HEK293 (cell line): ENCODE data around the gene RECK.
"Not testable (repeated sequence)": the region's sequence is repeated elsewhere in the genome, so short reads cannot be mapped to it uniquely, and the experiment has no call there.

Experiments
- CTCF ChIA-PET: fragments of 350-600 bp; formaldehyde crosslinking; extraction: SDS; loops from one replicate; lab custom pipeline; 2021; ENCODE audit warnings: antibody characterized with exemption; lab: Yijun Ruan, JAX
- POLR2A ChIA-PET: fragments of 300-600 bp; formaldehyde crosslinking; extraction: SDS; loops from one replicate; lab custom pipeline; 2020; ENCODE audit warnings: antibody characterized with exemption, inconsistent platforms; lab: Yijun Ruan, JAX
- H3K27ac ChIP-seq: fragments of 200-500 bp; sonication (Bioruptor generic); 2 replicates; pipeline ENCODE4 v1.5.1; 2014; ENCODE audit warnings: low read depth, low read length, control low read depth, inconsistent platforms; ENCODE audit errors: extremely low read depth
- H3K36me3 ChIP-seq, 2 experiments: fragments of 200-500 bp in 1 of 2; sonication (Bioruptor generic) in 1 of 2; 1 replicate in 1 of 2; 2 replicates in 1 of 2; pipeline ENCODE4 v1.5.1; 2014 to 2017; ENCODE audit warnings: inconsistent platforms in 2 of 2, low read length in 2 of 2; ENCODE audit not compliant: control insufficient read depth in 2 of 2, insufficient read depth in 1 of 2
- H3K4me1 ChIP-seq: fragments of 200-500 bp; sonication (Bioruptor generic); 2 replicates; pipeline ENCODE4 v1.5.1; 2014; ENCODE audit warnings: mild to moderate bottlenecking, low read length, inconsistent platforms; ENCODE audit not compliant: control insufficient read depth, insufficient read depth
- H3K4me3 ChIP-seq: 2 replicates; pipeline ENCODE4 v1.5.1; 2011; ENCODE audit warnings: low read depth, mild to moderate bottlenecking, control low read depth, low read length, moderate library complexity
- H3K9me3 ChIP-seq: fragments of 200-500 bp; sonication (Bioruptor generic); 2 replicates; pipeline ENCODE4 v1.5.1; 2014; ENCODE audit warnings: low read depth, low read length, inconsistent platforms; ENCODE audit not compliant: control insufficient read depth, insufficient read depth
- KLF16 ChIP-seq: fragments of 450-650 bp; formaldehyde crosslinking; IDR thresholded peaks from 2 replicates; pipeline ENCODE4 v1.5.1; 2017; ENCODE audit warnings: missing biosample characterization, missing genetic modification characterization
- KLF9 ChIP-seq: fragments of 450-650 bp; formaldehyde crosslinking; IDR thresholded peaks from 2 replicates; pipeline ENCODE4 v1.5.1; 2016; ENCODE audit warnings: missing biosample characterization, missing genetic modification characterization, low read depth
- OVOL3 ChIP-seq: fragments of 450-650 bp; formaldehyde crosslinking; IDR thresholded peaks from 2 replicates; pipeline ENCODE4 v1.5.1; 2016; ENCODE audit warnings: missing biosample characterization, missing genetic modification characterization
- SETDB1 ChIP-seq: IDR thresholded peaks from one replicate; pipeline ENCODE4 v1.6.1; 2017; ENCODE audit warnings: mild to moderate bottlenecking, low read length, moderate library complexity, mixed read lengths; ENCODE audit not compliant: insufficient read length
- ZBTB17 ChIP-seq: fragments of 450-650 bp; formaldehyde crosslinking; IDR thresholded peaks from 2 replicates; pipeline ENCODE4 v1.5.1; 2016; ENCODE audit warnings: missing biosample characterization, missing genetic modification characterization
- ZBTB7A ChIP-seq: fragments of 450-650 bp; formaldehyde crosslinking; IDR thresholded peaks from 2 replicates; pipeline ENCODE4 v1.5.1; 2016; ENCODE audit warnings: low read depth, missing biosample characterization, missing genetic modification characterization
- ZFP41 ChIP-seq: fragments of 450-650 bp; formaldehyde crosslinking; IDR thresholded peaks from 2 replicates; pipeline ENCODE4 v1.5.1; 2016; ENCODE audit warnings: missing biosample characterization, missing genetic modification characterization, borderline replicate concordance
- ZNF112 ChIP-seq: fragments of 450-650 bp; formaldehyde crosslinking; IDR thresholded peaks from 2 replicates; pipeline ENCODE4 v1.5.0; 2017; ENCODE audit warnings: missing biosample characterization, missing genetic modification characterization
- ZNF324 ChIP-seq: fragments of 450-650 bp; formaldehyde crosslinking; IDR thresholded peaks from 2 replicates; pipeline ENCODE4 v1.5.1; 2016; ENCODE audit warnings: missing biosample characterization, missing genetic modification characterization
- ZNF341 ChIP-seq: fragments of 450-650 bp; formaldehyde crosslinking; IDR thresholded peaks from 2 replicates; pipeline ENCODE4; 2016; ENCODE audit warnings: low read depth, missing biosample characterization, missing genetic modification characterization
- ZNF366 ChIP-seq: fragments of 450-650 bp; formaldehyde crosslinking; conservative IDR thresholded peaks from 2 replicates; pipeline ENCODE4 v1.5.1; 2016; ENCODE audit warnings: missing biosample characterization, missing genetic modification characterization
- ZNF416 ChIP-seq: fragments of 450-650 bp; formaldehyde crosslinking; IDR thresholded peaks from 2 replicates; pipeline ENCODE4 v1.5.1; 2016; ENCODE audit warnings: missing biosample characterization, missing genetic modification characterization
- ZNF426 ChIP-seq: fragments of 450-650 bp; formaldehyde crosslinking; IDR thresholded peaks from 2 replicates; pipeline ENCODE4 v1.5.1; 2017; ENCODE audit warnings: missing biosample characterization, missing genetic modification characterization, mild to moderate bottlenecking, inconsistent platforms, moderate library complexity
- ZNF558 ChIP-seq: fragments of 450-650 bp; formaldehyde crosslinking; IDR thresholded peaks from 2 replicates; pipeline ENCODE4 v1.5.1; 2016; ENCODE audit warnings: missing biosample characterization, missing genetic modification characterization
- ZNF654 ChIP-seq: fragments of 450-650 bp; formaldehyde crosslinking; IDR thresholded peaks from 2 replicates; pipeline ENCODE4 v1.5.1; 2016; ENCODE audit warnings: low read depth, missing biosample characterization, missing genetic modification characterization
- ZNF658 ChIP-seq: fragments of 450-650 bp; formaldehyde crosslinking; IDR thresholded peaks from 2 replicates; pipeline ENCODE4; 2016; ENCODE audit warnings: missing biosample characterization, missing genetic modification characterization
- ZNF747 ChIP-seq: fragments of 450-650 bp; formaldehyde crosslinking; IDR thresholded peaks from 2 replicates; pipeline ENCODE4 v1.5.1; 2016; ENCODE audit warnings: missing biosample characterization, missing genetic modification characterization
- ZNF843 ChIP-seq: fragments of 450-650 bp; formaldehyde crosslinking; IDR thresholded peaks from 2 replicates; pipeline ENCODE4 v1.5.1; 2016; ENCODE audit warnings: missing biosample characterization, missing genetic modification characterization
- TF ChIP-seq, protein P1 (sequence below): fragments of 450-650 bp; formaldehyde crosslinking; IDR thresholded peaks from 2 replicates; pipeline ENCODE4 v1.5.1; 2016; ENCODE audit warnings: missing biosample characterization, missing genetic modification characterization
- TF ChIP-seq, protein P2 (sequence below): fragments of 450-650 bp; formaldehyde crosslinking; IDR thresholded peaks from 2 replicates; pipeline ENCODE4 v1.5.1; 2016; ENCODE audit warnings: missing biosample characterization, missing genetic modification characterization

RECK gene

GRCh38 chr9:36128349-36128748 is 91.6 kb downstream of the RECK start:
- CTCF ChIA-PET: interaction anchor here (0.6 to 1.0 kb wide), 2 partner anchors 9 to 12 kb away, joined by 3 read pairs; no protein-coding TSS in a partner anchor

GRCh38 chr9:36129139-36129538 is 92.4 kb downstream of the RECK start:
- no peaks in the 10 kb centered on the region for H3K9me3 ChIP-seq
- CTCF ChIA-PET: interaction anchor here (1.0 to 1.6 kb wide), 2 partner anchors 25 to 38 kb away, joined by 5 to 9 read pairs; no protein-coding TSS in a partner anchor
- TF ChIP-seq ZNF843 (tag by site-specific recombination): no peak
- TF ChIP-seq ZNF558 (tag by site-specific recombination): no peak
- no peak for TF ChIP-seq KLF9 (tag by site-specific recombination)
- TF ChIP-seq ZBTB7A: no peak
- TF ChIP-seq ZNF658 (tag by site-specific recombination): no peak
- no peak for TF ChIP-seq SETDB1
- POLR2A ChIA-PET: interaction anchor here (0.6 to 1.5 kb wide), 2 partner anchors 61 to 68 kb away, joined by 4 to 7 read pairs; partner anchors contain the start of gene CLTA
- no peaks in the 10 kb centered on the region for H3K36me3 ChIP-seq
- no peaks in the 10 kb centered on the region for H3K4me1 ChIP-seq
- no peak overlapping the region for H3K4me3 ChIP-seq
- H3K27ac ChIP-seq: no peak overlapping the region

More at GRCh38 chr9:36128349-36128748, 91.6 kb downstream of the RECK start:
- TF ChIP-seq ZNF747 (tag by site-specific recombination) (no peak), ZNF654 (tag by site-specific recombination) (no peak), ZNF426 (no peak), OVOL3 (no peak), ZNF112 (tag by site-specific recombination) (no peak), ZFP41 (tag by site-specific recombination) (no peak), ZBTB17 (tag by site-specific recombination) (no peak), ZNF366 (tag by site-specific recombination) (no peak), ZNF658 (tag by site-specific recombination) (no peak), ZNF341 (tag by site-specific recombination) (no peak), KLF16 (tag by site-specific recombination) (no peak), ZNF324 (tag by site-specific recombination) (no peak), KLF9 (tag by site-specific recombination) (no peak), ZNF416 (tag by site-specific recombination) (no peak)
- TF ChIP-seq, protein P1, sequence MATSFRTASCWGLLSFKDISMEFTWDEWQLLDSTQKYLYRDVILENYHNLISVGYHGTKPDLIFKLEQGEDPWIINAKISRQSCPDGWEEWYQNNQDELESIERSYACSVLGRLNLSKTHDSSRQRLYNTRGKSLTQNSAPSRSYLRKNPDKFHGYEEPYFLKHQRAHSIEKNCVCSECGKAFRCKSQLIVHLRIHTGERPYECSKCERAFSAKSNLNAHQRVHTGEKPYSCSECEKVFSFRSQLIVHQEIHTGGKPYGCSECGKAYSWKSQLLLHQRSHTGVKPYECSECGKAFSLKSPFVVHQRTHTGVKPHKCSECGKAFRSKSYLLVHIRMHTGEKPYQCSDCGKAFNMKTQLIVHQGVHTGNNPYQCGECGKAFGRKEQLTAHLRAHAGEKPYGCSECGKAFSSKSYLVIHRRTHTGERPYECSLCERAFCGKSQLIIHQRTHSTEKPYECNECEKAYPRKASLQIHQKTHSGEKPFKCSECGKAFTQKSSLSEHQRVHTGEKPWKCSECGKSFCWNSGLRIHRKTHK: no peak
- TF ChIP-seq, protein P2, sequence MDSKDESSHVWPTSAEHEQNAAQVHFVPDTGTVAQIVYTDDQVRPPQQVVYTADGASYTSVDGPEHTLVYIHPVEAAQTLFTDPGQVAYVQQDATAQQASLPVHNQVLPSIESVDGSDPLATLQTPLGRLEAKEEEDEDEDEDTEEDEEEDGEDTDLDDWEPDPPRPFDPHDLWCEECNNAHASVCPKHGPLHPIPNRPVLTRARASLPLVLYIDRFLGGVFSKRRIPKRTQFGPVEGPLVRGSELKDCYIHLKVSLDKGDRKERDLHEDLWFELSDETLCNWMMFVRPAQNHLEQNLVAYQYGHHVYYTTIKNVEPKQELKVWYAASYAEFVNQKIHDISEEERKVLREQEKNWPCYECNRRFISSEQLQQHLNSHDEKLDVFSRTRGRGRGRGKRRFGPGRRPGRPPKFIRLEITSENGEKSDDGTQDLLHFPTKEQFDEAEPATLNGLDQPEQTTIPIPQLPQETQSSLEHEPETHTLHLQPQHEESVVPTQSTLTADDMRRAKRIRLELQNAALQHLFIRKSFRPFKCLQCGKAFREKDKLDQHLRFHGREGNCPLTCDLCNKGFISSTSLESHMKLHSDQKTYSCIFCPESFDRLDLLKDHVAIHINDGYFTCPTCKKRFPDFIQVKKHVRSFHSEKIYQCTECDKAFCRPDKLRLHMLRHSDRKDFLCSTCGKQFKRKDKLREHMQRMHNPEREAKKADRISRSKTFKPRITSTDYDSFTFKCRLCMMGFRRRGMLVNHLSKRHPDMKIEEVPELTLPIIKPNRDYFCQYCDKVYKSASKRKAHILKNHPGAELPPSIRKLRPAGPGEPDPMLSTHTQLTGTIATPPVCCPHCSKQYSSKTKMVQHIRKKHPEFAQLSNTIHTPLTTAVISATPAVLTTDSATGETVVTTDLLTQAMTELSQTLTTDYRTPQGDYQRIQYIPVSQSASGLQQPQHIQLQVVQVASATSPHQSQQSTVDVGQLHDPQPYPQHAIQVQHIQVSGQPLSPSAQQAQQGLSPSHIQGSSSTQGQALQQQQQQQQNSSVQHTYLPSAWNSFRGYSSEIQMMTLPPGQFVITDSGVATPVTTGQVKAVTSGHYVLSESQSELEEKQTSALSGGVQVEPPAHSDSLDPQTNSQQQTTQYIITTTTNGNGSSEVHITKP (tag by site-specific recombination): no peak
- POLR2A ChIA-PET: no interaction called here
- Histone ChIP-seq H3K9me3 (no peaks in the 10 kb centered on the region), H3K4me1 (no peaks in the 10 kb centered on the region), H3K4me3 (no peak overlapping the region), H3K27ac (no peak overlapping the region), H3K36me3 (no peaks in the 10 kb centered on the region)

GRCh38 chr9:36131666-36132065 is 95.0 kb downstream of the RECK start:
- H3K36me3 ChIP-seq, H3K4me3 ChIP-seq, H3K27ac ChIP-seq, H3K4me1 ChIP-seq, POLR2A ChIA-PET, H3K9me3 ChIP-seq: not testable (repeated sequence)
- CTCF ChIA-PET: interaction anchor here (1.0 to 1.3 kb wide), 3 partner anchors 21 to 57 kb away, joined by 3 to 4 read pairs (median 3); no protein-coding TSS in a partner anchor
